T-helper 17 cell (primary cell): ENCODE results near the gene POU6F1. TPM values are rescaled to one million over a fixed set of nuclear protein-coding genes. Genes with fewer than 3 reads are reported as not detected.
A peak's percentile ranks its signal among the peaks of the same experiment; 100 is the strongest.
"Not testable (repeated sequence)": the region's sequence is repeated elsewhere in the genome, so short reads cannot be mapped to it uniquely, and the experiment has no call there.

Experiments used
- ATAC-seq: fragments of 150-1000 bp; cut with Tn5 transposase; 2 replicates; pipeline ENCODE4 v1.10.0; 2021; ENCODE audit warnings: mild to moderate bottlenecking, moderate library complexity
- DNase-seq, 3 donors: peaks; one replicate each; pipeline versions ENCODE4 v3.0.0 to v3.0.0-alpha.2; 2020 to 2021
- H3K9me3 ChIP-seq: one replicate; pipeline ENCODE4 v1.7.0; 2013; ENCODE audit warnings: low read length, mild to moderate bottlenecking; ENCODE audit not compliant: control insufficient read depth, poor library complexity, severe bottlenecking
- H3K27ac Mint-ChIP-seq: one replicate; pipeline ENCODE4 v1.8.0; 2022; ENCODE audit warnings: mild to moderate bottlenecking, moderate library complexity, mixed read lengths
- H3K27me3 Mint-ChIP-seq: one replicate; pipeline ENCODE4 v1.8.0; 2022; ENCODE audit warnings: mixed read lengths
- H3K36me3 Mint-ChIP-seq: one replicate; pipeline ENCODE4 v1.8.0; 2022; ENCODE audit warnings: low read depth, mixed read lengths
- H3K4me1 Mint-ChIP-seq: one replicate; pipeline ENCODE4 v1.8.0; 2022; ENCODE audit warnings: mild to moderate bottlenecking, mixed read lengths
- H3K4me3 Mint-ChIP-seq: one replicate; pipeline ENCODE4 v1.8.0; 2022; ENCODE audit warnings: mild to moderate bottlenecking, moderate library complexity, mixed read lengths
- total RNA-seq, 4 donors: library from RNA in 2 of 4; stranded (reverse) in 2 of 4; gene quantifications; one replicate each; pipeline ENCODE4 v1.2.3 and lab custom pipeline; 2022 to 2026

POU6F1 gene
- total RNA-seq (10 to 100 TPM; 22.5 to 32.8 TPM), total RNA-seq (lab: John Stamatoyannopoulos, UW) (30.8 to 32.1 reads per million in 2 donors)

- H3K36me3 Mint-ChIP-seq: peaks cover 3% of the 10 kb centered on the region
- no peaks in the 10 kb centered on the region for H3K9me3 ChIP-seq
- ATAC-seq (peak; percentile 85), DNase-seq (peak; percentile 60 to 63 (median 62))
- no peaks in the 10 kb centered on the region for H3K27me3 Mint-ChIP-seq
- H3K27ac Mint-ChIP-seq: peak within 1 kb of the TSS; percentile 93
- peaks cover 21% of the 10 kb centered on the region for H3K4me1 Mint-ChIP-seq
- peak within 1 kb of the TSS; percentile 95 for H3K4me3 Mint-ChIP-seq
Measured at GRCh38 chr12:51217968-51218606, at the start of gene POU6F1. TSS of gene POU6F1 (minus strand) at chr12:51218062. CDS start at chr12:51206836, 11,226 bp downstream.

GRCh38 chr12:51265024-51265423, 47.2 kb upstream of the POU6F1 start:
- Mint-ChIP-seq H3K36me3 (peaks cover 2% of the 10 kb centered on the region), H3K4me1 (peaks cover 28% of the 10 kb centered on the region), H3K4me3 (no peak overlapping the region), H3K27ac (no peak overlapping the region), H3K27me3 (no peaks in the 10 kb centered on the region)
- DNase-seq (no peak), ATAC-seq (peak; percentile 38)
- H3K9me3 ChIP-seq: no peaks in the 10 kb centered on the region

GRCh38 chr12:51264297-51264696, 46.4 kb upstream of the POU6F1 start:
- no peak overlapping the region for H3K4me3 Mint-ChIP-seq
- H3K27me3 Mint-ChIP-seq: no peaks in the 10 kb centered on the region
- DNase-seq (no peak), ATAC-seq (no peak)
- no peak overlapping the region for H3K27ac Mint-ChIP-seq
- H3K36me3 Mint-ChIP-seq: peaks cover 2% of the 10 kb centered on the region
- peaks cover 26% of the 10 kb centered on the region for H3K4me1 Mint-ChIP-seq
- H3K9me3 ChIP-seq: no peaks in the 10 kb centered on the region

GRCh38 chr12:51263341-51263740, 45.5 kb upstream of the POU6F1 start:
- Mint-ChIP-seq H3K27ac (no peak overlapping the region), H3K4me1 (peaks cover 20% of the 10 kb centered on the region), H3K27me3 (no peaks in the 10 kb centered on the region), H3K36me3 (peaks cover 2% of the 10 kb centered on the region), H3K4me3 (no peak overlapping the region)
- ATAC-seq: no peak
- H3K9me3 ChIP-seq: no peaks in the 10 kb centered on the region
- no peak for DNase-seq

GRCh38 chr12:51262758-51263177, 44.9 kb upstream of the POU6F1 start:
- no peaks in the 10 kb centered on the region for H3K27me3 Mint-ChIP-seq
- DNase-seq (peak in 1 of 3 donors; percentile 14), ATAC-seq (peak; percentile 46)
- no peak overlapping the region for H3K27ac Mint-ChIP-seq
- peaks cover 2% of the 10 kb centered on the region for H3K36me3 Mint-ChIP-seq
- no peaks in the 10 kb centered on the region for H3K9me3 ChIP-seq
- peaks cover 20% of the 10 kb centered on the region for H3K4me1 Mint-ChIP-seq
- no peak overlapping the region for H3K4me3 Mint-ChIP-seq

- not testable (repeated sequence) for H3K4me3 Mint-ChIP-seq, H3K9me3 ChIP-seq, ATAC-seq, H3K27ac Mint-ChIP-seq, H3K36me3 Mint-ChIP-seq, H3K27me3 Mint-ChIP-seq, DNase-seq
- peaks cover 15% of the 10 kb centered on the region for H3K4me1 Mint-ChIP-seq
Measured at GRCh38 chr12:51259600-51259999, 41.7 kb upstream of the POU6F1 start.

- H3K4me1 Mint-ChIP-seq: peaks cover 12% of the 10 kb centered on the region
Measured at GRCh38 chr12:51254536-51254935, 36.7 kb upstream of the POU6F1 start.

GRCh38 chr12:51253276-51253675, 35.4 kb upstream of the POU6F1 start:
- Mint-ChIP-seq H3K36me3 (peaks cover 5% of the 10 kb centered on the region), H3K4me3 (no peak overlapping the region), H3K4me1 (peaks cover 15% of the 10 kb centered on the region), H3K27ac (no peak overlapping the region), H3K27me3 (no peaks in the 10 kb centered on the region)
- DNase-seq (no peak), ATAC-seq (no peak)
- H3K9me3 ChIP-seq: no peaks in the 10 kb centered on the region

More at GRCh38 chr12:51254536-51254935, 36.7 kb upstream of the POU6F1 start:
- Mint-ChIP-seq H3K27ac (no peak overlapping the region), H3K4me3 (no peak overlapping the region), H3K27me3 (no peaks in the 10 kb centered on the region), H3K36me3 (peaks cover 3% of the 10 kb centered on the region)
- ATAC-seq (no peak), DNase-seq (no peak)
- no peaks in the 10 kb centered on the region for H3K9me3 ChIP-seq

- H3K36me3 Mint-ChIP-seq: peaks cover 4% of the 10 kb centered on the region
- H3K9me3 ChIP-seq: no peaks in the 10 kb centered on the region
- H3K4me1 Mint-ChIP-seq: peaks cover 39% of the 10 kb centered on the region
- DNase-seq (no peak), ATAC-seq (no peak)
- no peak overlapping the region for H3K4me3 Mint-ChIP-seq
- no peaks in the 10 kb centered on the region for H3K27me3 Mint-ChIP-seq
- peak overlapping the region; percentile 90 for H3K27ac Mint-ChIP-seq
Measured at GRCh38 chr12:51247523-51248206, 29.8 kb upstream of the POU6F1 start.

GRCh38 chr12:51246254-51246853, 28.5 kb upstream of the POU6F1 start:
- no peak for DNase-seq
- Mint-ChIP-seq H3K36me3 (peaks cover 7% of the 10 kb centered on the region), H3K4me3 (peak overlapping the region; percentile 72), H3K27ac (peak overlapping the region; percentile 90), H3K27me3 (no peaks in the 10 kb centered on the region), H3K4me1 (peaks cover 46% of the 10 kb centered on the region)
- peak; percentile 68 for ATAC-seq
- no peaks in the 10 kb centered on the region for H3K9me3 ChIP-seq

- no peak for DNase-seq
- Mint-ChIP-seq H3K27ac (peak overlapping the region; percentile 90), H3K4me1 (peaks cover 47% of the 10 kb centered on the region), H3K36me3 (peaks cover 7% of the 10 kb centered on the region), H3K27me3 (no peaks in the 10 kb centered on the region), H3K4me3 (peak overlapping the region; percentile 60)
- ATAC-seq: no peak
- H3K9me3 ChIP-seq: no peaks in the 10 kb centered on the region
Measured at GRCh38 chr12:51245476-51246253, 27.8 kb upstream of the POU6F1 start.

GRCh38 chr12:51244269-51244668, 26.4 kb upstream of the POU6F1 start:
- ATAC-seq (no peak), DNase-seq (no peak)
- Mint-ChIP-seq H3K36me3 (peaks cover 7% of the 10 kb centered on the region), H3K4me1 (peaks cover 56% of the 10 kb centered on the region), H3K27ac (peak overlapping the region; percentile 90), H3K27me3 (no peaks in the 10 kb centered on the region), H3K4me3 (no peak overlapping the region)
- no peaks in the 10 kb centered on the region for H3K9me3 ChIP-seq

- peak overlapping the region; percentile 87 for H3K27ac Mint-ChIP-seq
- H3K9me3 ChIP-seq: no peaks in the 10 kb centered on the region
- ATAC-seq (no peak), DNase-seq (no peak)
- peaks cover 5% of the 10 kb centered on the region for H3K36me3 Mint-ChIP-seq
- H3K27me3 Mint-ChIP-seq: no peaks in the 10 kb centered on the region
- peak overlapping the region; percentile 64 for H3K4me3 Mint-ChIP-seq
- H3K4me1 Mint-ChIP-seq: peaks cover 55% of the 10 kb centered on the region
Measured at GRCh38 chr12:51242876-51243275, 25.0 kb upstream of the POU6F1 start.
